ENCODE data around the gene MPZ.
"Not testable (repeated sequence)": the region's sequence is repeated elsewhere in the genome, so short reads cannot be mapped to it uniquely, and the experiment has no call there.

MPZ gene

DNA sequence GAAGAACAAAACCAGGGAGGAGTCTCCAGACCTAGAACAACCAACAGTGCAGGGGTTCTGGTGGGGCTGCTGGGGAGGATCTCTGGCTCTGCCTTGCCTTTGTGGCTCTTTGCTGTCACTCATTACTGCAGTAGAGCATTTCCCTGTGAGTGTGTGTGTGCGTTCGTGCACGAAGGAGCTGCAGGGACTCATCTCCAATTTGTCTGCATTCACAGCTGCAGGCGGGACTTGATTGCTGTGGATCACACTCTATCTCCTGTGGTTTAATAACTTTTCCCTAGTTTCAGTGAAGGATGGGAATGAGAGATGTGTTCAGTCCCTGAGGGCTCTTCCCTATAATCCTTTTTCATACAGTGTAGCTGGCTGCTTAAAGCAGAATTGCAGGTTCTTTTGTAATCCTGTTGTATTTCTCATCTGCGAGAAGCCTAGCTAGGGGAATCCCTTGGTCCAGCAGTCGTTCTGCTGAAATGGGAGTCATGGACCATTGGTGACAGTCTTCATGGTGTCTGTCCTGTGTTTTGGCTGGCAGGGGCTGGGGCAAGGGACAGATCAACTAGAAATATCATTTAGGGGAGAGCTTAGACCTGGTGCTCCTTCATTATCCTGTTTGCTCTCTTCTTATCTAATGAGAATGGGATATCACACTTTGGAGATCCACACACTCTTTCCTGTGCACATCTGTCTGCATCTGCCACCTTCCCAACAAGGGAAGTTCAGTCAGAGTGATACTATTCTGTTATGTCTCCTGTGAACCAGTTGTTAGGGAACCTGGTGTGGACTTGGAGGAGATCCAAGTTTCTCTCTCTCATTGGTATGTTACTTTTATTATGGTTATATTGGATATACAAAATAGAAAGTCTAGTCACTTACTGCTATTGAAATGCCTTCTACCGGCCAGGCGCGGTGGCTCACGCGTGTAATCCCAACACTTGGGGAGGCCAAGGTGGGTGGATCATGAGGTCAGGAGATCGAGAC lies 48.2 kb downstream of the MPZ start:
- ChIA-PET CTCF (interaction anchor here (1.2 to 4.9 kb wide), 2 partner anchors 12 to 35 kb away, joined by 4 to 37 read pairs; partner anchors contain the start of gene TOMM40L), POLR2A (no interaction called here)
- H3K4me3 ChIP-seq (ENCODE audit: low read depth, low read length): no peak overlapping the region
- DNase-seq (ENCODE audit: low read depth, low spot score): no peak
- TF ChIP-seq, protein P1, sequence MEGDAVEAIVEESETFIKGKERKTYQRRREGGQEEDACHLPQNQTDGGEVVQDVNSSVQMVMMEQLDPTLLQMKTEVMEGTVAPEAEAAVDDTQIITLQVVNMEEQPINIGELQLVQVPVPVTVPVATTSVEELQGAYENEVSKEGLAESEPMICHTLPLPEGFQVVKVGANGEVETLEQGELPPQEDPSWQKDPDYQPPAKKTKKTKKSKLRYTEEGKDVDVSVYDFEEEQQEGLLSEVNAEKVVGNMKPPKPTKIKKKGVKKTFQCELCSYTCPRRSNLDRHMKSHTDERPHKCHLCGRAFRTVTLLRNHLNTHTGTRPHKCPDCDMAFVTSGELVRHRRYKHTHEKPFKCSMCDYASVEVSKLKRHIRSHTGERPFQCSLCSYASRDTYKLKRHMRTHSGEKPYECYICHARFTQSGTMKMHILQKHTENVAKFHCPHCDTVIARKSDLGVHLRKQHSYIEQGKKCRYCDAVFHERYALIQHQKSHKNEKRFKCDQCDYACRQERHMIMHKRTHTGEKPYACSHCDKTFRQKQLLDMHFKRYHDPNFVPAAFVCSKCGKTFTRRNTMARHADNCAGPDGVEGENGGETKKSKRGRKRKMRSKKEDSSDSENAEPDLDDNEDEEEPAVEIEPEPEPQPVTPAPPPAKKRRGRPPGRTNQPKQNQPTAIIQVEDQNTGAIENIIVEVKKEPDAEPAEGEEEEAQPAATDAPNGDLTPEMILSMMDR (IDR thresholded peaks at IDR 0.05; ENCODE audit: insufficient read depth, low read length, missing control alignments): no peak

DNA sequence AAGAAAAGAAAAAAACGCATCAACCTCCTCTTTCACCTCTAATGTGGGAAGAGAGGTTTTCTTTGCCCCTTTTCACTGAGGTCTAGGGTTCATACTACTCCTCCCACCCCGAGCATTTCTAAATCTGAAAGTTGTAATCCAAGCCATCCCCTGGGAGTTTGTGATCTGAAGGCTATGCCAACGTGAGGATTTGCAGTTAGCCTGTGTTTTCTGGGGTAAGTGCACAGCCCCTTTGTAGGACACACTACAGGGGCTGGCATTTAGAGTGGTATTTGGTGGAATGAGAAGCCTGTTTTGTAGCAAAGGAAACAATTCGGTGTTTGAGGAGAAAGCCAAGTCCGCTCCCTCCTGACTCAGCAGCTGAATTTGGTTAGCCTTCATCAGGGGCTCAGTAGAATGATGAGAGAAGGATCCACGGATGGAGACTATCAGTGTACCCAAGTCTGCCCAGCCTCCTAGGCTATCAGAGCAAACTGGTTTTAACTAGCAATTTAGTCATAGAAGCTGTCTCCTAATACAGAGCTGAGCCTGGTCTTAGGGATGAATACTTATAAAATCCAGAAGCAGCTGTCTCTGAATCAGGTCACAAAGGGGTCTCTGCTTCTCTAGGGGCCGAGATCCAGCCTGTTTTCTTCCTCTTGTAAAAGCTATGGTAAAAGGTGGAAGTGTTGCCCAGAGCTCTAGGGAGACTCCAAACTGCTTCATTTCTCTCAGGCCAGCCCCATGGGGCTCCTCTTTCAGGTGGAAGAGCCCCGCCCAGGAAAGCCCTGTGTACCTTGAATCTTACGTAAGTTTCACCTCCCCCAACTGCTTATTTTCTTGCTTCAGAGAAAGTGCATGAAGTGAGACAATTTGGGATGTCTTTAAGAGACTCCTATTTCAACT lies 49.1 kb downstream of the MPZ start:
- POLR2A ChIA-PET: no interaction called here
- no peak overlapping the region for H3K4me3 ChIP-seq (ENCODE audit: low read depth, low read length)
- CTCF ChIA-PET: interaction anchor here (1.2 to 4.9 kb wide), 2 partner anchors 11 to 34 kb away, joined by 4 to 37 read pairs; partner anchors contain the start of gene TOMM40L
- DNase-seq (ENCODE audit: low read depth, low spot score): no peak
- TF ChIP-seq, protein P1 (IDR thresholded peaks at IDR 0.05; ENCODE audit: insufficient read depth, low read length, missing control alignments): no peak

DNA sequence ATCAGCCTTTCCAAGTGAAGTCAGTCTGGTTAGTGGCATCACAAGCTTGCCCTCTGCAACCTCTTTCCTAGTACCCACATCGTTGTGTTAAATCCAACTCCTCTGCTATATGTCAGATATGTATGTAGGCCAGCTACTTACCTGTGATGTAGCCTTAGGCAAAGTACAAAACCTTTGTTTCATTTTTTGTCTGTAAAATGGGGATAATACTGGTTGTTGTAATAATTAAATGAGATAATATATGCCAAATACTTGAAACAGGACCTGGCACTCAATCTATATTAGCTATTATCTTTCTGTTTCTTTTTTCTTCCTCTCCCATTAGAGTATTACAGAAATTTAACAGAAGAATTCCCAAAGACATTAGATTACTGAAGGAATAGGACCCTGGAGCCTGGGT lies 50.0 kb downstream of the MPZ start:
- CTCF ChIA-PET: interaction anchor here (1.6 to 4.9 kb wide), 2 partner anchors 29 to 33 kb away, joined by 5 to 37 read pairs; partner anchors contain the start of gene TOMM40L

DNA sequence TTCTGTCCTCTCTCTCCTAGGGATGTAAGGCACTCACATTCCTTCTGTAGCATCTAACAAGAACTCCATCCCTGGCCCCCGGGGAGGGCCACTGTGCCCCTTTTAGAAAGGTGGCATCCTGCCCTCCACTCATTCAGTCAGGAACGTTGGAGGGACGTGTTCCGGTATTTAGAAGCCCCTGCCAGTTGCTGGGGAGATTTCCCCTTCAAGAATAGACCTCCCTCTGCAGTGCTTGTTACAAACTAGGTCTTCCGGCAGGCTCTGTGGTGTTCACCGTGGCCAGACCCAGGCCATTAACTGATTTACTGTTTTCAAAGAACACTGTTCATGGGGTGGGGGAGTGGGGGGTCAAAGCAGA lies 50.4 kb downstream of the MPZ start:
- TF ChIP-seq, protein P1 (IDR thresholded peaks at IDR 0.05; ENCODE audit: insufficient read depth, low read length, missing control alignments): no peak
- ChIA-PET POLR2A (no interaction called here), CTCF (interaction anchor here (1.6 to 4.9 kb wide), 2 partner anchors 29 to 32 kb away, joined by 5 to 37 read pairs; partner anchors contain the start of gene TOMM40L)
- H3K4me3 ChIP-seq (ENCODE audit: low read depth, low read length): no peak overlapping the region; the same call in 1 of the 2 replicates
- no peak for DNase-seq (ENCODE audit: low read depth, low spot score)

More for the DNA sequence above, 50.0 kb downstream of the MPZ start:
- no peak for DNase-seq (ENCODE audit: low read depth, low spot score)
- H3K4me3 ChIP-seq (ENCODE audit: low read depth, low read length): no peak overlapping the region
- POLR2A ChIA-PET: no interaction called here
- TF ChIP-seq, protein P1 (IDR thresholded peaks at IDR 0.05; ENCODE audit: insufficient read depth, low read length, missing control alignments): no peak

DNA sequence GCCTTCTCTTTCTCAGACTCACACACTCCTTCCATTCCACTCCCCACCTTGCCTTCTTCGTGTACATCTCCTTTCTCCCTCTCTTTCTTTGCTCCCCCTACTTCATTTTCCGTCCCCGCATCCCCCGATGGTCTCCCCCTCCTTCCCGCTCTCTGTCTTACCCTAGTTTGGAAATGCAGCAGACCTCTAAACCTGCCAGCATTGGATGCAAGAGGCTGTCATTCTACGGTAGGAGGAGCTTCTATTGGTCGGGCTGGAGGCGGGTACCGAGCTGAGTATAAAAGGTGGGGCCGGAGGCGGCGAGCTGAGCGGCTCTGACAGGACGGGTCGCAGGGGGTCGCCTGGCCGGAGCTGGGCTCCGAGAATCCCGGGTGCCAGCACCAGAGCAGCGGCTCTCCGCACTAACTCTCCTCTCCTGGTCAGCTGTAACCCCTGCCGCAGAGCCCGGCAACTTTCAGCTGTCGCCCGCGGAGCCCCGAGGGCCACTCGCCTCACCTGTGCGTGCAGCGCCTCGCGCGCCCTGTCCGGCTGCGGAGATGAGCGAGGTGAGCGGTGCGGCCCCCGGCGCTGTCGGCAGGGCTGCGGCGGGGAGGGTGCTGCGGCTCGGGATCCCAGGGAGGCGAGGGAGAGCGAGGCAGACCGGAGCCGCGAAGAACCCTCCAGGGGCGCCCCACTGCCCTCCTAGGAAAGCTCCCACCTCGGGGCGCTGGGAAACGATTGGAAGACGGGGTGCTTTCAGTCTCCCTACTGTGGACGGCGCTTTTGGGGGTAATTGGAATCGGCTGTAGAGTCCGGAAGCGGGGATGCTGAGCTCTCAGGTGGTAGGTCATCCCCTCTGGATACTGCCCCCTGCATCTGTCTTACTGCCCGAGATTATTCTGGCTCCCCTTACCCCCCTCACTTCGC lies 51.1 kb downstream of the MPZ start, which contains the start of gene PCP4L1:
Gene PCP4L1, plus strand, starts transcription at position 307 of the 906 bp plus-strand sequence. Its CDS starts 230 bp downstream, at position 537.
- POLR2A ChIA-PET: no interaction called here
- TF ChIP-seq, protein P1 (IDR thresholded peaks at IDR 0.05; ENCODE audit: insufficient read depth, low read length, missing control alignments): no peak
- peak within 1 kb of the TSS; percentile 48 for H3K4me3 ChIP-seq (ENCODE audit: low read depth, low read length)
- DNase-seq (ENCODE audit: low read depth, low spot score): no peak
- CTCF ChIA-PET: interaction anchor here (1.5 to 4.9 kb wide), 4 partner anchors 16 to 33 kb away, joined by 5 to 37 read pairs (median 6); partner anchors contain the start of gene TOMM40L

GRCh38 chr1:161257109-161257508 lies 52.7 kb downstream of the MPZ start:
- DNase-seq (ENCODE audit: low read depth, low spot score); H3K4me3 ChIP-seq (ENCODE audit: low read depth, low read length); POLR2A ChIA-PET: not testable (repeated sequence)
- CTCF ChIA-PET: interaction anchor here (0.6 to 4.9 kb wide), 4 partner anchors 30 to 483 kb away, joined by 3 to 37 read pairs (median 5); partner anchors contain the start of gene TOMM40L

DNA sequence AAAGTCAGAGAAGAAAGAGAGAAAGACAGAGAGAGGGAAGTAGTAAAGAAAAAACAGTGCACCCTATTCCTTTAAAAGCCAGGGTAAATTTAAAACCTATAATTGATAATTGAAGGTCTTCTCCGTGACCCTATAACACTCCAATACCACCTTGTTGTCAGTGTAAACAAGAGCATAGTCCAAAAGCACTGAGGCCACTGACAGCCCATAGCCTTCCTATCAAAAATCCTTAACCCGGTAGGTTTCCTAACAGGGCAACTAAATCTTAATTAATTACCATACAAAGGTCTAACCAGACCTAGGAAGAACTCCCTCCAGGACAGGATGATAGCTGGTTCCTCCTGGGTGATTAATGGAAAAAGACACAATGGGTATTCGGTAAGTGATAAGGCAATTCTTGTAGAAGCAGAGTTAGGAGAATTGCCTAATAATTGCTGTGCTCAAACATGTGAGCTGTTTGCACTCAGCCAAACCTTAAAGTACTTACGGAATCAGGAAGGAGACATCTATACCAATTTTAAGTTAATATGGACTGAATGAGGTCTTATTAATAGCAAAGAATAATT lies 53.7 kb downstream of the MPZ start:
- CTCF ChIA-PET: interaction anchor here (1.3 kb wide), 1 partner anchor 29 kb away, joined by 3 read pairs; no protein-coding TSS in a partner anchor
- H3K4me3 ChIP-seq (ENCODE audit: low read depth, low read length); DNase-seq (ENCODE audit: low read depth, low spot score); POLR2A ChIA-PET: not testable (repeated sequence)

- POLR2A ChIA-PET; DNase-seq (ENCODE audit: low read depth, low spot score); H3K4me3 ChIP-seq (ENCODE audit: low read depth, low read length); CTCF ChIA-PET: not testable (repeated sequence)
Measured at GRCh38 chr1:161255302-161255701, 54.5 kb downstream of the MPZ start.

Data from AG04449 (cell line).